Keratinocyte (primary cell): ENCODE results near the gene UBE2D1. TPM values are rescaled to one million over a fixed set of nuclear protein-coding genes. Genes with fewer than 3 reads are reported as not detected.

Experiments used
- DNase-seq: peaks from one replicate; pipeline ENCODE4 v3.0.0-alpha.2; 2011; ENCODE audit warnings: low read depth, missing footprints, low spot score
- FAIRE-seq: peaks from 2 replicates; lab custom pipeline; 2011; peaks lifted over from hg19 to GRCh38; lab: Jason Lieb, UNC
- H2AFZ ChIP-seq: 2 replicates; pipeline ENCODE4 v1.6.0; 2012; ENCODE audit warnings: low read length, control low read depth, inconsistent platforms; ENCODE audit not compliant: control insufficient read depth
- H3K27ac ChIP-seq: 2 replicates; pipeline ENCODE4 v1.5.1; 2011; ENCODE audit warnings: low read length; ENCODE audit not compliant: control insufficient read depth, insufficient read depth
- H3K27me3 ChIP-seq: 3 replicates; pipeline ENCODE4 v1.6.0; 2011; ENCODE audit warnings: low read length; ENCODE audit not compliant: control insufficient read depth, insufficient read depth; ENCODE audit errors: extremely low read depth
- H3K36me3 ChIP-seq, 2 experiments: 2 replicates in 1 of 2; 3 replicates in 1 of 2; pipeline ENCODE4 v1.5.1; 2011; ENCODE audit warnings: low read length in 2 of 2, mild to moderate bottlenecking in 1 of 2; ENCODE audit not compliant: control insufficient read depth in 2 of 2, insufficient read depth in 2 of 2; ENCODE audit errors: extremely low read depth in 1 of 2
- H3K4me1 ChIP-seq: 3 replicates; pipeline ENCODE4 v1.5.1; 2011; ENCODE audit warnings: low read length; ENCODE audit not compliant: control insufficient read depth, insufficient read depth; ENCODE audit errors: extremely low read depth
- H3K4me2 ChIP-seq: 3 replicates; pipeline ENCODE4 v1.6.0; 2011; ENCODE audit warnings: low read depth, low read length; ENCODE audit not compliant: control insufficient read depth, insufficient read depth; ENCODE audit errors: extremely low read depth
- H3K4me3 ChIP-seq, 3 experiments: fragments of 200-600 bp in 1 of 3; sonication (generic) in 1 of 3; 2 replicates in 2 of 3; 3 replicates in 1 of 3; pipeline ENCODE4 v1.5.1; 2011 to 2016; ENCODE audit warnings: low read length in 3 of 3, mild to moderate bottlenecking in 3 of 3, control low read depth in 2 of 3, inconsistent platforms in 1 of 3, low read depth in 1 of 3, mixed read lengths in 1 of 3, mixed run types in 1 of 3, moderate library complexity in 1 of 3; ENCODE audit not compliant: control insufficient read depth in 2 of 3, insufficient read depth in 2 of 3; ENCODE audit errors: extremely low read depth in 1 of 3
- H3K79me2 ChIP-seq: 2 replicates; pipeline ENCODE4 v1.6.0; 2012; ENCODE audit warnings: low read length; ENCODE audit not compliant: control insufficient read depth, insufficient read depth
- H3K9ac ChIP-seq: 3 replicates; pipeline ENCODE4 v1.6.0; 2011; ENCODE audit warnings: low read length; ENCODE audit not compliant: control insufficient read depth, insufficient read depth; ENCODE audit errors: extremely low read depth
- H3K9me1 ChIP-seq: 3 replicates; pipeline ENCODE4 v1.6.0; 2011; ENCODE audit warnings: low read length; ENCODE audit not compliant: control insufficient read depth, insufficient read depth; ENCODE audit errors: extremely low read depth
- H3K9me3 ChIP-seq: 2 replicates; pipeline ENCODE4 v1.5.1; 2012; ENCODE audit warnings: low read depth, low read length; ENCODE audit not compliant: control insufficient read depth
- H4K20me1 ChIP-seq: 3 replicates; pipeline ENCODE4 v1.6.0; 2011; ENCODE audit warnings: low read length; ENCODE audit not compliant: control insufficient read depth, insufficient read depth; ENCODE audit errors: extremely low read depth
- EZH2 ChIP-seq: IDR thresholded peaks from one replicate; pipeline ENCODE4 v1.6.1; 2012; ENCODE audit warnings: inconsistent platforms, mild to moderate bottlenecking, low read length, moderate library complexity
- dilution Hi-C: fragments of 300-500 bp; cut with MboI; formaldehyde crosslinking; loops from one replicate; pipeline ENCODE4 v1.7.0; 2020; ENCODE audit warnings: low sequenced_read_pairs; ENCODE audit not compliant: extremely low pct_ligation_motif_present
- polyA plus RNA-seq, 5 experiments: library from polyadenylated mRNA; depleted of rRNA in 3 of 5; stranded (reverse) in 3 of 5; stranded (forward) in 1 of 5; unstranded in 1 of 5; fragments of >200 nt; gene quantifications; 1 replicate in 1 of 5; 2 replicates in 3 of 5; 3 replicates in 1 of 5; pipeline versions ENCODE4 v1.2.1 to v1.2.3, GENCODE V29; 2011 to 2012; ENCODE audit warnings: missing spikeins in 2 of 5, low read depth in 1 of 5, low replicate concordance in 1 of 5
- TF ChIP-seq, protein P1 (sequence below), 3 experiments: IDR thresholded peaks in 1 of 3; conservative IDR thresholded peaks in 1 of 3; optimal IDR thresholded peaks in 1 of 3; 2 replicates in 2 of 3; 3 replicates in 1 of 3; pipeline versions ENCODE3 to v1.5.1; 2011; ENCODE audit warnings: low read length in 3 of 3, mild to moderate bottlenecking in 3 of 3, moderate library complexity in 2 of 3, control low read depth in 1 of 3, inconsistent platforms in 1 of 3; ENCODE audit not compliant: insufficient read depth in 2 of 3; ENCODE audit errors: extremely low read depth in 1 of 3

The UBE2D1 gene
- polyA plus RNA-seq, 1 donor (not counting 4 experiments of a cell fraction or from before 2014, with no cell fraction given), result 25.4 TPM

GRCh38 chr10:58322072-58322834 is 12.6 kb upstream of the UBE2D1 start:
- no peak for TF ChIP-seq EZH2
- TF ChIP-seq, protein P1, sequence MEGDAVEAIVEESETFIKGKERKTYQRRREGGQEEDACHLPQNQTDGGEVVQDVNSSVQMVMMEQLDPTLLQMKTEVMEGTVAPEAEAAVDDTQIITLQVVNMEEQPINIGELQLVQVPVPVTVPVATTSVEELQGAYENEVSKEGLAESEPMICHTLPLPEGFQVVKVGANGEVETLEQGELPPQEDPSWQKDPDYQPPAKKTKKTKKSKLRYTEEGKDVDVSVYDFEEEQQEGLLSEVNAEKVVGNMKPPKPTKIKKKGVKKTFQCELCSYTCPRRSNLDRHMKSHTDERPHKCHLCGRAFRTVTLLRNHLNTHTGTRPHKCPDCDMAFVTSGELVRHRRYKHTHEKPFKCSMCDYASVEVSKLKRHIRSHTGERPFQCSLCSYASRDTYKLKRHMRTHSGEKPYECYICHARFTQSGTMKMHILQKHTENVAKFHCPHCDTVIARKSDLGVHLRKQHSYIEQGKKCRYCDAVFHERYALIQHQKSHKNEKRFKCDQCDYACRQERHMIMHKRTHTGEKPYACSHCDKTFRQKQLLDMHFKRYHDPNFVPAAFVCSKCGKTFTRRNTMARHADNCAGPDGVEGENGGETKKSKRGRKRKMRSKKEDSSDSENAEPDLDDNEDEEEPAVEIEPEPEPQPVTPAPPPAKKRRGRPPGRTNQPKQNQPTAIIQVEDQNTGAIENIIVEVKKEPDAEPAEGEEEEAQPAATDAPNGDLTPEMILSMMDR (optimal IDR thresholded peaks at IDR 0.05 in 1 of 3, IDR thresholded peaks at IDR 0.05 in 1 of 3, conservative IDR thresholded peaks at IDR 0.05 in 1 of 3; ENCODE audit: extremely low read depth in 1 of 3, insufficient read depth in 2 of 3, low read length in 3 of 3), result no peak
- H3K9me1 ChIP-seq, result no peaks in the 10 kb centered on the region
- H3K4me1 ChIP-seq, result peaks cover 2% of the 10 kb centered on the region
- H3K9me3 ChIP-seq, result no peaks in the 10 kb centered on the region
- dilution Hi-C loops, result no loop called here
- no peak for DNase-seq
- H3K4me3 ChIP-seq, result no peak overlapping the region
- H3K4me2 ChIP-seq, result no peak overlapping the region
- no peaks in the 10 kb centered on the region for H4K20me1 ChIP-seq
- no peak overlapping the region for H3K27ac ChIP-seq
- H2AFZ ChIP-seq, result no peak overlapping the region
- H3K9ac ChIP-seq, result no peak overlapping the region
- no peaks in the 10 kb centered on the region for H3K79me2 ChIP-seq
- no peaks in the 10 kb centered on the region for H3K36me3 ChIP-seq
- H3K27me3 ChIP-seq, result no peaks in the 10 kb centered on the region
- no peak for FAIRE-seq

DNA sequence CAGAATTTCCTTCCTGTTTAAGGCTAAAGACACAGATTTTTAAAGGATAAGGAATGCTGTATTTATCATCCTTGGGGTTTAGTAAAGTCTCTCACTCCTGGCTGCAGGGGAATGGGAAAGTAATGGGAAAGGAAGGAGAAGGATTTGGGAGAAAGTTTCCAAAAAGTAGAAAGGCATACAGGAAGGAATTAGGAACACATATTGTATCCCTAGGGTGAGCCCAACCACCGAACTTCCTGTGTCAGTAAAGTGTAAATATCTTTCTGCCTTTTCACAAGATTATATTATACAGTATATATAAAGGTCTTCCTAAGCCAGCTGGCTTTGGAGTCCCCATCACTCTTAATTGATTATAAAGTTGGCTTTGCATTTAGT is 12.0 kb upstream of the UBE2D1 start:
- H3K9ac ChIP-seq, result no peak overlapping the region
- no peak overlapping the region for H2AFZ ChIP-seq
- no peaks in the 10 kb centered on the region for H4K20me1 ChIP-seq
- DNase-seq (no peak), FAIRE-seq (no peak)
- H3K4me1 ChIP-seq, result peaks cover 2% of the 10 kb centered on the region
- no peaks in the 10 kb centered on the region for H3K9me3 ChIP-seq
- no peaks in the 10 kb centered on the region for H3K9me1 ChIP-seq
- no peaks in the 10 kb centered on the region for H3K27me3 ChIP-seq
- no peaks in the 10 kb centered on the region for H3K79me2 ChIP-seq
- H3K4me3 ChIP-seq, result no peak overlapping the region
- H3K36me3 ChIP-seq, result no peaks in the 10 kb centered on the region
- TF ChIP-seq, protein P1 (optimal IDR thresholded peaks at IDR 0.05 in 1 of 3, IDR thresholded peaks at IDR 0.05 in 1 of 3, conservative IDR thresholded peaks at IDR 0.05 in 1 of 3; ENCODE audit: extremely low read depth in 1 of 3, insufficient read depth in 2 of 3, low read length in 3 of 3), result no peak
- TF ChIP-seq EZH2, result no peak
- dilution Hi-C loops, result no loop called here
- H3K27ac ChIP-seq, result no peak overlapping the region
- H3K4me2 ChIP-seq, result no peak overlapping the region
